OCI-LY7 (cell line): Measurements from ENCODE around the gene PCK2.

ENCODE experiments used
- EZH2phosphoT487 ChIP-seq: fragments of 200-600 bp; sonication (generic); IDR thresholded peaks from 2 replicates; pipeline ENCODE4 v1.6.1; 2018; ENCODE audit warnings: low read depth, borderline replicate concordance, mild to moderate bottlenecking, mixed run types, antibody characterized with exemption, low read length, moderate library complexity, mixed read lengths
- TF ChIP-seq, protein P1 (sequence below): fragments of 200-600 bp; sonication (generic); conservative IDR thresholded peaks from 2 replicates; pipeline ENCODE4 v1.5.1; 2014; ENCODE audit warnings: mild to moderate bottlenecking, antibody characterized with exemption, low read length, moderate library complexity, mixed read lengths

DNA sequence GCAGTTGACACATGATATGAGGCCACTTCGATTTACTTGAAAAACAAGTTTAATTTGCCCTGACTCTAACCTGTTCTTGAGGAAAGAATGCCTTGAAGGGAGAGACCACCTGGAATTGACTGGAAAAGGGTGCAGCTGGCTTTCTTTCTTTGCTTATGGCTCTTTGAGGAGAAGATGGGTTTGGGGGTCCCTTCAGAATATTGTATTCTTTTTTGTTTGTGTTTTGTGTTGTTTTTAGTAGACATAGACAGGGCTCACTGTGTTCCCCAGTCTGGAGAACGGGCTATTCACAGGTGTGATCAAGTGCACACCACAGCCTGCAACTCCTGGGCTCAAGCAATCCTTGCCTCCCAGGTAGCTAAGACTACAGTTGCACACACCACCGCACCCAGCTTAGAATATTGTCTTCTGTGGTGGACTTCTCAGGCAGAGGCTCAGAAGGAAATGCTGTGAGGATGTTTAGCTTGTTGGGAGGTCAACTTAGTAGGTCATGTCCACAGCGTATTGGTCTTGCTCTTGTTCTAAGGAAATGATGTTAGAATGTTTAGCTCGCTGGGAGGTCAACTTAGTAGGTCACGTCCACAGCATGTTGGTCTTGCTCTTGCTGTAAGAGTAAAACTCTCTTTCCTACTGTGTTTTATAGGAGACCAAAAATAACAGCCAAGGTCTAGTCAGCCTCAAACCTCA lies 22.2 kb downstream of the PCK2 start:
- TF ChIP-seq, protein P1, sequence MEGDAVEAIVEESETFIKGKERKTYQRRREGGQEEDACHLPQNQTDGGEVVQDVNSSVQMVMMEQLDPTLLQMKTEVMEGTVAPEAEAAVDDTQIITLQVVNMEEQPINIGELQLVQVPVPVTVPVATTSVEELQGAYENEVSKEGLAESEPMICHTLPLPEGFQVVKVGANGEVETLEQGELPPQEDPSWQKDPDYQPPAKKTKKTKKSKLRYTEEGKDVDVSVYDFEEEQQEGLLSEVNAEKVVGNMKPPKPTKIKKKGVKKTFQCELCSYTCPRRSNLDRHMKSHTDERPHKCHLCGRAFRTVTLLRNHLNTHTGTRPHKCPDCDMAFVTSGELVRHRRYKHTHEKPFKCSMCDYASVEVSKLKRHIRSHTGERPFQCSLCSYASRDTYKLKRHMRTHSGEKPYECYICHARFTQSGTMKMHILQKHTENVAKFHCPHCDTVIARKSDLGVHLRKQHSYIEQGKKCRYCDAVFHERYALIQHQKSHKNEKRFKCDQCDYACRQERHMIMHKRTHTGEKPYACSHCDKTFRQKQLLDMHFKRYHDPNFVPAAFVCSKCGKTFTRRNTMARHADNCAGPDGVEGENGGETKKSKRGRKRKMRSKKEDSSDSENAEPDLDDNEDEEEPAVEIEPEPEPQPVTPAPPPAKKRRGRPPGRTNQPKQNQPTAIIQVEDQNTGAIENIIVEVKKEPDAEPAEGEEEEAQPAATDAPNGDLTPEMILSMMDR, result no peak
- TF ChIP-seq EZH2phosphoT487, result no peak
